ENCODE measurements around the gene RAB21. TPM values are rescaled to one million over a fixed set of nuclear protein-coding genes. Genes with fewer than 3 reads are reported as not detected.

The RAB21 gene
- total RNA-seq (2014; rRNA removed; shearing (Covaris generic)) (26.6 and 48.1 TPM in 2 replicates), polyA plus RNA-seq (2016; fragmentation: Nextera tagmentation; extraction: Ambion mirVana) (38.8 and 42.8 TPM in 2 replicates)

GRCh38 chr12:71754461-71755145 lies at the start of gene RAB21:
Gene RAB21 (plus strand): TSS chr12:71754863. CDS start chr12:71755130, 267 bp downstream.
- 1 to 2% methylated on average over 28 to 32 of the region's 56 CpGs for WGBS, 2 experiments (ENCODE audit: low coverage in 1 of 2, low lambda C conversion rate in 2 of 2, missing lambda C conversion rate in 2 of 2)
- Histone ChIP-seq H3K79me2 (ENCODE audit: insufficient read depth) (peaks cover 45% of the 10 kb centered on the region), H2AFZ (peak within 1 kb of the TSS; percentile 86), H3K36me3 (ENCODE audit: low read depth) (peaks cover 18% of the 10 kb centered on the region), H3K9ac (peak within 1 kb of the TSS; percentile 98), H4K20me1 (ENCODE audit: insufficient read depth) (no peaks in the 10 kb centered on the region), H3K9me2 (ENCODE audit: insufficient read depth) (no peaks in the 10 kb centered on the region), H3K4me1 (ENCODE audit: insufficient read depth) (0 out of 2 replicates have a peak, but pooled peaks cover 11% of the 10 kb centered on the region), H3F3A (ENCODE audit: insufficient read depth) (peaks cover 17% of the 10 kb centered on the region), H3K9me3 (ENCODE audit: low read depth) (no peaks in the 10 kb centered on the region), H3K4me2 (ENCODE audit: unreplicated experiment) (peak within 1 kb of the TSS; percentile 95), H3K27me3 (replicated peaks; ENCODE audit: insufficient read depth) (no peaks in the 10 kb centered on the region), H3K4me3 (peak within 1 kb of the TSS; percentile 95), H3K27ac (peak within 1 kb of the TSS; percentile 95)
- in situ Hi-C loops (cut with MboI): no loop called here
- DNase-seq: peak; percentile 100
- TF ChIP-seq EZH2 (IDR thresholded peaks at IDR 0.05; ENCODE audit: insufficient read depth, poor library complexity, severe bottlenecking): no peak
- no peak for TF ChIP-seq EZH2phosphoT487 (IDR thresholded peaks at IDR 0.05; ENCODE audit: insufficient read depth, low read depth)

GRCh38 chr12:71704920-71705319 lies 49.7 kb upstream of the RAB21 start:
- Histone ChIP-seq H3K27ac (no peak overlapping the region), H3K9me2 (ENCODE audit: insufficient read depth) (no peaks in the 10 kb centered on the region), H3K4me3 (no peak overlapping the region), H3K27me3 (replicated peaks; ENCODE audit: insufficient read depth) (no peaks in the 10 kb centered on the region), H3K9me3 (ENCODE audit: low read depth) (no peaks in the 10 kb centered on the region), H3F3A (ENCODE audit: insufficient read depth) (peaks cover 11% of the 10 kb centered on the region), H3K9ac (no peak overlapping the region), H3K4me2 (ENCODE audit: unreplicated experiment) (no peak overlapping the region), H4K20me1 (ENCODE audit: insufficient read depth) (no peaks in the 10 kb centered on the region), H3K4me1 (ENCODE audit: insufficient read depth) (peaks cover 11% of the 10 kb centered on the region), H2AFZ (no peak overlapping the region), H3K36me3 (ENCODE audit: low read depth) (0 out of 2 replicates have a peak, but pooled peaks cover 4% of the 10 kb centered on the region), H3K79me2 (ENCODE audit: insufficient read depth) (no peaks in the 10 kb centered on the region)
- TF ChIP-seq EZH2phosphoT487 (IDR thresholded peaks at IDR 0.05; ENCODE audit: insufficient read depth, low read depth) (no peak), EZH2 (IDR thresholded peaks at IDR 0.05; ENCODE audit: insufficient read depth, poor library complexity, severe bottlenecking) (no peak)
- DNase-seq: no peak
- in situ Hi-C loops (cut with MboI): no loop called here
- 78 to 85% methylated on average over 2 of the region's 2 CpGs for WGBS, 2 experiments (ENCODE audit: low coverage in 1 of 2, low lambda C conversion rate in 2 of 2, missing lambda C conversion rate in 2 of 2)

DNA sequence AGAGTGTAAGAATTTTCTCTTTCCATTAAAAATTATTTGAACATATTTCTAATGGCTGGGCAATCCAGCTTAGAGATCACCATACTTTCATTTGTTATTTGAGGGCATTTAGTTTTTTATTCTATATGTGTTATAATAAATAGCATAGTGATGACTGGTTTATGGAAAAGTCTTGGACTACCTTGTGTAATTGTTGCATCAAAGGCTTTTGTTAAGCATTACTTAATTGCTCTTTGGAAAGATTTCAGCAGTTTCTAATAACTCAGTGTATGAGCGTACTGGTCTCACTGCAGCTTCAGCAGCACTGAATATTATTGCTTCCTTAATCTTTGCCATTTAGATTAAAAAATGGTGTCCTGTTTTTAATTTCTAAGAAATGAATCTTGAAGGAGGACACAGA lies 46.0 kb upstream of the RAB21 start:
- no peak overlapping the region for H3K4me2 ChIP-seq (ENCODE audit: unreplicated experiment)
- H3K9me2 ChIP-seq (ENCODE audit: insufficient read depth): no peaks in the 10 kb centered on the region
- H3K4me1 ChIP-seq (ENCODE audit: insufficient read depth): peaks cover 19% of the 10 kb centered on the region
- peak; percentile 59 for DNase-seq
- in situ Hi-C loops (cut with MboI): no loop called here
- H3K9me3 ChIP-seq (ENCODE audit: low read depth): no peaks in the 10 kb centered on the region
- H3F3A ChIP-seq (ENCODE audit: insufficient read depth): peaks cover 18% of the 10 kb centered on the region
- H3K27ac ChIP-seq: no peak overlapping the region
- H3K36me3 ChIP-seq (ENCODE audit: low read depth): no peaks in the 10 kb centered on the region
- WGBS, 2 experiments (ENCODE audit: low coverage in 1 of 2, low lambda C conversion rate in 2 of 2, missing lambda C conversion rate in 2 of 2): 94 to 95% methylated on average over 1 of the region's 1 CpG
- H3K27me3 ChIP-seq (replicated peaks; ENCODE audit: insufficient read depth): no peaks in the 10 kb centered on the region
- TF ChIP-seq EZH2phosphoT487 (IDR thresholded peaks at IDR 0.05; ENCODE audit: insufficient read depth, low read depth) (no peak), EZH2 (IDR thresholded peaks at IDR 0.05; ENCODE audit: insufficient read depth, poor library complexity, severe bottlenecking) (no peak)
- H3K79me2 ChIP-seq (ENCODE audit: insufficient read depth): no peaks in the 10 kb centered on the region
- H3K4me3 ChIP-seq: no peak overlapping the region
- no peak overlapping the region for H3K9ac ChIP-seq
- H2AFZ ChIP-seq: no peak overlapping the region
- no peaks in the 10 kb centered on the region for H4K20me1 ChIP-seq (ENCODE audit: insufficient read depth)

DNA sequence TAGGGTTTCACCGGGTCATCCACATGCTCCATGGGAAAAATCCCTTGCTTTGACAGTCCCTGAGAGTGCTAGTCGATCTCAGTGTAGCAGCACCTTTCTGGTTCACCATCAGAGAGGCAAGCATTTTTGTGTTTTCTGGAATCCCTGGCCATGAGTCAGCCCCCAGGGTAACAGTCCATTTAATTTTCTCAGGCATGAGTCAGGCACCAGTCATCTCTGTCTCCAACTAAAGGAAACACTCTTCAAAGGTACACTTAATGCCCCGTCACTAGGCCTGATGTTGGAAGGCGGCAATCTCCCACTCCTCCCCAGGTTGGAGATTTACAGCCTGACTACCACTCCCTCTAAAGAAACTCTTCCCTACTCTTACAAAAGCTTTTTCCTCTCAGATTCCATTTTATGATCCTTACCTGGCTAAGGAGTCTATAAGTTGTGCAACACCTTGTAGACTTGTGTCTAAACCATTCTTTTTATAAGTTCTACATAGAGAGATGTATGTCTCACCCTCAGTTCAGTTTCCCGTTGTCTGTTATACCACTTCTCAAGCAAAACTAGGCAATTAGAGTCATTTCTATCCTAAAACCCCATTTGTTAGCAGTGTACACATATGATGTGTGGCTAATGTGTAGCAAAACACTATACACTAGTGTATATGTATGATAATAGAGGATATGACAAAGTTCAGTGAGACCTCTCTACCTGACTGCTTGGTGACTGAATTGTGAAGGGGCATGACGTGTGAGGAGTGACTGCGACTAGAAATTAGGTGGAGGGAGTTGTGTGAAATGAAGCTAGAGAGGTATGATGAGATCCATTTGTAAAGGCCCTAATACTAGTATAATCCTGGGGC lies 44.2 kb upstream of the RAB21 start:
- in situ Hi-C loops (cut with MboI): no loop called here
- no peak overlapping the region for H2AFZ ChIP-seq
- no peaks in the 10 kb centered on the region for H3K27me3 ChIP-seq (replicated peaks; ENCODE audit: insufficient read depth)
- no peak overlapping the region for H3K9ac ChIP-seq
- peaks cover 19% of the 10 kb centered on the region for H3K4me1 ChIP-seq (ENCODE audit: insufficient read depth)
- no peaks in the 10 kb centered on the region for H4K20me1 ChIP-seq (ENCODE audit: insufficient read depth)
- no peak for TF ChIP-seq EZH2phosphoT487 (IDR thresholded peaks at IDR 0.05; ENCODE audit: insufficient read depth, low read depth)
- no peak for TF ChIP-seq EZH2 (IDR thresholded peaks at IDR 0.05; ENCODE audit: insufficient read depth, poor library complexity, severe bottlenecking)
- WGBS, 2 experiments (ENCODE audit: low coverage in 1 of 2, low lambda C conversion rate in 2 of 2, missing lambda C conversion rate in 2 of 2): 43 to 44% methylated on average over 7 of the region's 7 CpGs
- no peaks in the 10 kb centered on the region for H3K9me3 ChIP-seq (ENCODE audit: low read depth)
- no peaks in the 10 kb centered on the region for H3K79me2 ChIP-seq (ENCODE audit: insufficient read depth)
- no peak overlapping the region for H3K4me3 ChIP-seq
- peaks cover 18% of the 10 kb centered on the region for H3F3A ChIP-seq (ENCODE audit: insufficient read depth)
- H3K27ac ChIP-seq: peak overlapping the region; percentile 62
- H3K4me2 ChIP-seq (ENCODE audit: unreplicated experiment): peak overlapping the region; percentile 45
- no peaks in the 10 kb centered on the region for H3K9me2 ChIP-seq (ENCODE audit: insufficient read depth)
- peak; percentile 92 for DNase-seq
- H3K36me3 ChIP-seq (ENCODE audit: low read depth): no peaks in the 10 kb centered on the region
